WTC11 (cell line): ENCODE data around the gene NCMAP. TPM values are rescaled to one million over a fixed set of nuclear protein-coding genes. Genes with fewer than 3 reads are reported as not detected.

Experiments used
- ATAC-seq: fragments of 200-7000 bp; cut with Tn5 transposase; 2 replicates; pipeline ENCODE4 v1.10.0; 2021; ENCODE audit warnings: mild to moderate bottlenecking, moderate library complexity
- CTCF ChIA-PET: fragments of 300-600 bp; sonication (Branson Sonifier 250); formaldehyde crosslinking; loops from one replicate; lab custom pipeline; 2021; ENCODE audit warnings: antibody characterized with exemption; lab: Charles Lee
- POLR2A ChIA-PET: fragments of 350-600 bp; sonication (Branson Sonifier 250); formaldehyde crosslinking; loops from one replicate; lab custom pipeline; 2021; ENCODE audit warnings: antibody characterized with exemption; lab: Charles Lee
- DNase-seq: peaks from one replicate; pipeline ENCODE4 v3.0.0; 2021; ENCODE audit warnings: low spot score
- H3K27ac Mint-ChIP-seq: 2 replicates; pipeline ENCODE4 v1.8.0; 2021; ENCODE audit warnings: mixed read lengths
- H3K27me3 Mint-ChIP-seq: 2 replicates; pipeline ENCODE4 v1.8.0; 2021; ENCODE audit warnings: low read depth, mild to moderate bottlenecking, moderate library complexity, mixed read lengths
- H3K36me3 Mint-ChIP-seq: 2 replicates; pipeline ENCODE4 v1.8.0; 2021; ENCODE audit warnings: mixed read lengths
- H3K4me1 Mint-ChIP-seq: 2 replicates; pipeline ENCODE4 v1.8.0; 2022; ENCODE audit warnings: mixed read lengths
- H3K4me3 Mint-ChIP-seq: 2 replicates; pipeline ENCODE4 v1.8.0; 2021; ENCODE audit warnings: mild to moderate bottlenecking, moderate library complexity, mixed read lengths
- H3K9me3 Mint-ChIP-seq: 2 replicates; pipeline ENCODE4 v1.8.0; 2021; ENCODE audit warnings: mixed read lengths
- AFF4 ChIP-seq: sonication (generic); formaldehyde crosslinking; IDR thresholded peaks from 2 replicates; pipeline ENCODE4 v1.8.1; 2023; ENCODE audit warnings: mild to moderate bottlenecking, missing genetic modification reagents, borderline replicate concordance
- CREM ChIP-seq: sonication (generic); formaldehyde crosslinking; IDR thresholded peaks from 2 replicates; pipeline ENCODE4 v1.8.1; 2022; ENCODE audit warnings: mild to moderate bottlenecking, missing genetic modification reagents, moderate library complexity
- CTCF ChIP-seq: fragments of 200-600 bp; IDR thresholded peaks from 2 replicates; pipeline ENCODE4 v1.8.0; 2022; ENCODE audit warnings: antibody characterized with exemption
- ELF4 ChIP-seq: sonication (generic); formaldehyde crosslinking; IDR thresholded peaks from 2 replicates; pipeline ENCODE4 v1.8.1; 2022; ENCODE audit warnings: low read depth, mild to moderate bottlenecking, moderate library complexity, missing genetic modification reagents
- GRHL2 ChIP-seq: fragments of 250-450 bp; sonication (Bioruptor Pico); IDR thresholded peaks from 2 replicates; pipeline ENCODE4 v1.8.0; 2022; ENCODE audit warnings: mild to moderate bottlenecking, moderate library complexity; ENCODE audit not compliant: insufficient replicate concordance, severe bottlenecking
- GTF2I ChIP-seq: fragments of 250-450 bp; sonication (Bioruptor Pico); conservative IDR thresholded peaks from 2 replicates; pipeline ENCODE4 v1.4.0; 2021; ENCODE audit warnings: mild to moderate bottlenecking
- HMGA2 ChIP-seq: fragments of 250-450 bp; sonication (Bioruptor Pico); IDR thresholded peaks from 2 replicates; pipeline ENCODE4 v1.4.0; 2021; ENCODE audit warnings: mild to moderate bottlenecking, moderate library complexity
- JUN ChIP-seq: sonication (generic); formaldehyde crosslinking; IDR thresholded peaks from 2 replicates; pipeline ENCODE4 v1.8.0; 2023; ENCODE audit warnings: mild to moderate bottlenecking, missing genetic modification reagents
- NR1H2 ChIP-seq: sonication (generic); formaldehyde crosslinking; IDR thresholded peaks from 2 replicates; pipeline ENCODE4 v1.9.0; 2021; ENCODE audit warnings: mild to moderate bottlenecking, moderate library complexity, missing genetic modification reagents
- NR3C1 ChIP-seq: sonication (generic); formaldehyde crosslinking; conservative IDR thresholded peaks from 2 replicates; pipeline ENCODE4 v1.8.1; 2023; ENCODE audit warnings: low read depth, mild to moderate bottlenecking, missing genetic modification reagents
- SOX15 ChIP-seq: fragments of 250-450 bp; sonication (Bioruptor Pico); IDR thresholded peaks from 2 replicates; pipeline ENCODE4 v1.9.0; 2021; ENCODE audit warnings: mild to moderate bottlenecking
- TEAD4 ChIP-seq: sonication (generic); formaldehyde crosslinking; IDR thresholded peaks from 2 replicates; pipeline ENCODE4 v1.8.0; 2022; ENCODE audit warnings: mild to moderate bottlenecking, missing genetic modification reagents
- USF2 ChIP-seq: sonication (generic); formaldehyde crosslinking; IDR thresholded peaks from 2 replicates; pipeline ENCODE4 v1.8.1; 2023; ENCODE audit warnings: mild to moderate bottlenecking, missing genetic modification reagents, moderate library complexity
- ZNF232 ChIP-seq: sonication (generic); formaldehyde crosslinking; IDR thresholded peaks from 2 replicates; pipeline ENCODE4 v1.8.0; 2022; ENCODE audit warnings: mild to moderate bottlenecking, missing genetic modification reagents
- ZNF423 ChIP-seq: fragments of 250-450 bp; sonication (Bioruptor Pico); IDR thresholded peaks from 2 replicates; pipeline ENCODE4 v2.1.2; 2022; ENCODE audit warnings: mild to moderate bottlenecking, moderate library complexity
- total RNA-seq: library from RNA; stranded (reverse); gene quantifications from 3 replicates; pipeline ENCODE4 v1.2.3, GENCODE V29; 2021

Gene NCMAP
- total RNA-seq, 1 experiment from 2014 or later: 0.26 TPM

- peaks cover 5% of the 10 kb centered on the region for H3K4me1 Mint-ChIP-seq
- no peak overlapping the region for H3K27ac Mint-ChIP-seq
- H3K27me3 Mint-ChIP-seq: no peaks in the 10 kb centered on the region
- POLR2A ChIA-PET: no interaction called here
- 0 out of 2 replicates have a peak, but pooled peaks cover 2% of the 10 kb centered on the region for H3K36me3 Mint-ChIP-seq
- peaks cover 10% of the 10 kb centered on the region for H3K9me3 Mint-ChIP-seq
- H3K4me3 Mint-ChIP-seq: no peak overlapping the region
- CTCF ChIA-PET: interaction anchor here (0.7 to 1.3 kb wide), 5 partner anchors 43 to 314 kb away, joined by 3 to 4 read pairs (median 3); no protein-coding TSS in a partner anchor
- ATAC-seq (no peak), DNase-seq (no peak)
- TF ChIP-seq GTF2I (CRISPR knock-in tag) (no peak), NR1H2 (CRISPR knock-in tag) (no peak), ZNF232 (no peak), SOX15 (CRISPR knock-in tag) (no peak), TEAD4 (no peak), NR3C1 (CRISPR knock-in tag) (no peak), JUN (no peak), AFF4 (no peak), ELF4 (CRISPR knock-in tag) (no peak), USF2 (CRISPR knock-in tag) (no peak), HMGA2 (CRISPR knock-in tag) (no peak)
Observed at GRCh38 chr1:24584171-24584647, 28.3 kb downstream of the NCMAP start.

- POLR2A ChIA-PET: interaction anchor here (0.6 kb wide), 1 partner anchor 57 kb away, joined by 3 read pairs; the partner anchor contains the start of gene SRRM1
- DNase-seq: no peak
- Mint-ChIP-seq H3K9me3 (peaks cover 10% of the 10 kb centered on the region), H3K36me3 (0 out of 2 replicates have a peak, but pooled peaks cover 2% of the 10 kb centered on the region), H3K27ac (no peak overlapping the region), H3K4me1 (peaks cover 5% of the 10 kb centered on the region), H3K4me3 (no peak overlapping the region), H3K27me3 (no peaks in the 10 kb centered on the region)
- no peak for ATAC-seq
- TF ChIP-seq ZNF423 (CRISPR knock-in tag) (no peak), GRHL2 (CRISPR knock-in tag) (no peak)
- CTCF ChIA-PET: interaction anchor here (0.7 to 3.8 kb wide), 16 partner anchors 8 to 195 kb away, joined by 3 to 40 read pairs (median 7); partner anchors contain the start of genes NIPAL3 and RCAN3
Observed at GRCh38 chr1:24586119-24586518, 30.2 kb downstream of the NCMAP start.

- DNase-seq (no peak), ATAC-seq (peak; percentile 88)
- ChIA-PET POLR2A (interaction anchor here (0.6 kb wide), 1 partner anchor 31 kb away, joined by 3 read pairs; no protein-coding TSS in a partner anchor), CTCF (interaction anchor here (0.6 to 3.8 kb wide), 62 partner anchors 9 to 1357 kb away, joined by 3 to 41 read pairs (median 5); partner anchors contain the start of genes CLIC4, NCMAP, NIPAL3 and RCAN3)
- Mint-ChIP-seq H3K4me1 (peaks cover 5% of the 10 kb centered on the region), H3K9me3 (peaks cover 8% of the 10 kb centered on the region), H3K4me3 (no peak overlapping the region), H3K36me3 (0 out of 2 replicates have a peak, but pooled peaks cover 1% of the 10 kb centered on the region), H3K27ac (no peak overlapping the region), H3K27me3 (no peaks in the 10 kb centered on the region)
- TF ChIP-seq CTCF (peak; percentile 71), CREM (CRISPR knock-in tag) (no peak)
Observed at GRCh38 chr1:24586970-24587820, 31.3 kb downstream of the NCMAP start.
